ENCODE results near the gene ELMOD3.

DNA sequence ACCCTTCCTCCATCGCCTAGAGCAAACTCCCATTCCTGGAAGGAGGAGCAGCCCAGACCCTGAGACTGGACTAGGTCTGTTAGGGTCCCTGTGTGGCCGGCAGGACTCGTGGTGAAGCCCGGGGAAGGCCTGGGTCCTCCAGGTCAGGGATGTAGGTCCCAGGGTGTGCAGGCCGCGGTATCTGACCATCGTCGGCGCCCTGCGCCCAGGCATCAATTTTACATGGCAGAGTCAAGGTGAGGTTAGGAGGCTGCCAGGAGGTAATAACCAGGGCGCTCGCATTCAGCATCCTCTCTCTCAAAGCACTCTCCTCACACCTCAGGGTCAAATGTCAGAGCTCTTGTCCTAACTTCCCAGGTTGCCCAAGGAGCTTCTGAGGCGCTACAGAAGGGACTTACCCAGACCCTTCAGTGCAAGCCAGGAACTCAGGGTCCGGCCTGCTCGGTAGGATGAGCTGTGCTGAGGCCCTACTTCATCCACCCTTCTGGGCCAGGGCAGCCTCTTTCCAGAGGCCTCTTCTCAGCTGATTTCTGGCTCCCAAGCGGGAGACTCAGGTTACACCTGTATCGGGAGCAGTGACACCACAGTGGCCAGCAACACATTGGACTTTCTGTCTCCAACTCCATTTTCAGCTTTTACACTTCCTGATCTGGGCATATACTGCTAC lies 64.6 kb downstream of the ELMOD3 start:
- no peak for TF ChIP-seq EZH2 (IDR thresholded peaks at IDR 0.05)
- TF ChIP-seq, protein P1, sequence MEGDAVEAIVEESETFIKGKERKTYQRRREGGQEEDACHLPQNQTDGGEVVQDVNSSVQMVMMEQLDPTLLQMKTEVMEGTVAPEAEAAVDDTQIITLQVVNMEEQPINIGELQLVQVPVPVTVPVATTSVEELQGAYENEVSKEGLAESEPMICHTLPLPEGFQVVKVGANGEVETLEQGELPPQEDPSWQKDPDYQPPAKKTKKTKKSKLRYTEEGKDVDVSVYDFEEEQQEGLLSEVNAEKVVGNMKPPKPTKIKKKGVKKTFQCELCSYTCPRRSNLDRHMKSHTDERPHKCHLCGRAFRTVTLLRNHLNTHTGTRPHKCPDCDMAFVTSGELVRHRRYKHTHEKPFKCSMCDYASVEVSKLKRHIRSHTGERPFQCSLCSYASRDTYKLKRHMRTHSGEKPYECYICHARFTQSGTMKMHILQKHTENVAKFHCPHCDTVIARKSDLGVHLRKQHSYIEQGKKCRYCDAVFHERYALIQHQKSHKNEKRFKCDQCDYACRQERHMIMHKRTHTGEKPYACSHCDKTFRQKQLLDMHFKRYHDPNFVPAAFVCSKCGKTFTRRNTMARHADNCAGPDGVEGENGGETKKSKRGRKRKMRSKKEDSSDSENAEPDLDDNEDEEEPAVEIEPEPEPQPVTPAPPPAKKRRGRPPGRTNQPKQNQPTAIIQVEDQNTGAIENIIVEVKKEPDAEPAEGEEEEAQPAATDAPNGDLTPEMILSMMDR (IDR thresholded peaks at IDR 0.05): no peak
